OCI-M1 (cell line): Measurements from ENCODE around the gene CD58.
"Not testable (repeated sequence)": the region's sequence is repeated elsewhere in the genome, so short reads cannot be mapped to it uniquely, and the experiment has no call there.

ENCODE experiments used
- DNase-seq: peaks from one replicate; lab custom pipeline; 2025; lab: John Stamatoyannopoulos, UW

CD58 gene

GRCh38 chr1:116591951-116592605, 21.3 kb upstream of the CD58 start:
- DNase-seq: not testable (repeated sequence)

GRCh38 chr1:116591006-116591950, 20.5 kb upstream of the CD58 start:
- DNase-seq: not testable (repeated sequence)

GRCh38 chr1:116590359-116591005, 19.7 kb upstream of the CD58 start:
- not testable (repeated sequence) for DNase-seq

GRCh38 chr1:116589101-116589735, 18.4 kb upstream of the CD58 start:
- not testable (repeated sequence) for DNase-seq

- DNase-seq: no peak
Observed at GRCh38 chr1:116587501-116588227, 16.8 kb upstream of the CD58 start.

GRCh38 chr1:116586741-116587143, 15.9 kb upstream of the CD58 start:
- DNase-seq: no peak

- no peak for DNase-seq
Observed at GRCh38 chr1:116585886-116586285, 15.1 kb upstream of the CD58 start.

GRCh38 chr1:116581323-116581885, 10.6 kb upstream of the CD58 start:
- no peak for DNase-seq

GRCh38 chr1:116580446-116581322, 9.9 kb upstream of the CD58 start:
- DNase-seq: no peak

- no peak for DNase-seq
Observed at GRCh38 chr1:116579259-116579875, 8.5 kb upstream of the CD58 start.

GRCh38 chr1:116578581-116578980, 7.8 kb upstream of the CD58 start:
- DNase-seq: no peak

GRCh38 chr1:116577759-116578314, 7.0 kb upstream of the CD58 start:
- DNase-seq: no peak

- DNase-seq: peak; percentile 84
Observed at GRCh38 chr1:116574581-116575291, 3.9 kb upstream of the CD58 start.

- DNase-seq: peak; percentile 91
Observed at GRCh38 chr1:116573431-116574095, 2.7 kb upstream of the CD58 start.

- DNase-seq: peak; percentile 42
Observed at GRCh38 chr1:116572771-116573430, 2.1 kb upstream of the CD58 start.

- peak; percentile 57 for DNase-seq
Observed at GRCh38 chr1:116572099-116572498, 1.3 kb upstream of the CD58 start.

GRCh38 chr1:116571215-116571919, 541 bp upstream of the CD58 start:
- no peak for DNase-seq
